Right ventricle myocardium inferior (tissue), 1 donor: Measurements from ENCODE around the gene DHRS2. TPM values are rescaled to one million over a fixed set of nuclear protein-coding genes. Genes with fewer than 3 reads are reported as not detected.
"Not testable (repeated sequence)": the region's sequence is repeated elsewhere in the genome, so short reads cannot be mapped to it uniquely, and the experiment has no call there.

Experiments used
- ATAC-seq: fragments of 200-7000 bp; cut with Tn5 transposase; one replicate; pipeline ENCODE4 v1.9.1; 2020; ENCODE audit warnings: mild to moderate bottlenecking, moderate library complexity
- DNase-seq: peaks from one replicate; pipeline ENCODE4 v3.0.0; 2021; ENCODE audit errors: missing footprints
- intact Hi-C: fragments of 100-400 bp; cut with DNase I; formaldehyde crosslinking; loops from one replicate; pipeline ENCODE4 v1.11.0; 2022
- long read RNA-seq: library from polyadenylated mRNA; unstranded; transcript quantifications from one replicate; pipeline ENCODE4 v2.0.0, GENCODE V29; 2021
- total RNA-seq: library from RNA; stranded (reverse); fragmentation: NEBNext Ultra II Directional; extraction: Animal tissue kit (Norgen Biotek cat#: 25700); gene quantifications from one replicate; pipeline ENCODE4 v1.2.1, GENCODE V29; 2021
- donor health status: DM: no; HTN: yes; CAD: no; lungs with severe emphysema.

Gene DHRS2, protein sequence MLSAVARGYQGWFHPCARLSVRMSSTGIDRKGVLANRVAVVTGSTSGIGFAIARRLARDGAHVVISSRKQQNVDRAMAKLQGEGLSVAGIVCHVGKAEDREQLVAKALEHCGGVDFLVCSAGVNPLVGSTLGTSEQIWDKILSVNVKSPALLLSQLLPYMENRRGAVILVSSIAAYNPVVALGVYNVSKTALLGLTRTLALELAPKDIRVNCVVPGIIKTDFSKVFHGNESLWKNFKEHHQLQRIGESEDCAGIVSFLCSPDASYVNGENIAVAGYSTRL
- total RNA-seq, result not detected
- long read RNA-seq, result 0 reads

DNA sequence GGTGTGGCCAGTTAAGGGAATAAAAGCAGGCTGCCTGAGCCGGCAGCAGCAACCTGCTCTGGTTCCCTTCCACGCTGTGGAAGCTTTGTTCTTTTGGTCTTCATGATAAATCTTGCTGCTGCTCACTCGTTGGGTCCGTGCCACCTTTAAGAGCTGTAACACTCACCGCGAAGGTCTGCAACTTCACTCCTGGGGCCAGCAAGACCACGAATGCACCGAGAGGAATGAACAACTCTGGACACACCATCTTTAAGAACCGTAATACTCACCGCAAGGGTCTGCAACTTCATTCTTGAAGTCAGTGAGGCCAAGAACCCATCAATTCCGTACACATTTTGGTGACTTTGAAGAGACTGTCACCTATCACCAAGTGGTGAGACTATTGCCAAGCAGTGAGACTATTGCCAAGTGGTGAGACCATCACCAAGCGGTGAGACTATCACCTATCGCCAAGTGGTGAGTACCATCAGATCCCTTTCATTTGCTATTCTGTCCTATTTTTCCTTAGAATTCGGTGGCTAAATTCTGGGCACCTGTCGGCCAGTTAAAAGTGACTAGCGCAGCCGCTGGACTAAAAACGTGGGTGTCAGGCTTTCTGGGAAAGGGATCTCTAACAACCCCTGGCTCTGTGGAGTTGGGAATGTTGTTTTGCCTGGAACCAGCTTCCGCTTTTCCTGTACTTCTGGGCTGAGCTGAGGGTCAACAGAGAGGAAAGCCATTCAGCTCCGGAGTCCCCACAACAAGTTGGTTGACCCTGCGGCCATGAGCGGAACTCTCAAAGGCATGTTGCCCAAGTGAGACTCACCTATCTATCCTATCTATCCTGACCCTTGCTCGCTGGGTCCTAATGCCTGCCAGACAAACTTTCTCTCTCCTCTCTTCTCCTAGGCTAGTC, at the start of gene DHRS2:
DHRS2 (plus strand) TSS at position 48 of the 895 bp plus-strand sequence. CDS start 2,501 bp downstream, outside the sequence.
- intact Hi-C loops, result no loop called here
- ATAC-seq, result no peak
- DNase-seq, result no peak

DNA sequence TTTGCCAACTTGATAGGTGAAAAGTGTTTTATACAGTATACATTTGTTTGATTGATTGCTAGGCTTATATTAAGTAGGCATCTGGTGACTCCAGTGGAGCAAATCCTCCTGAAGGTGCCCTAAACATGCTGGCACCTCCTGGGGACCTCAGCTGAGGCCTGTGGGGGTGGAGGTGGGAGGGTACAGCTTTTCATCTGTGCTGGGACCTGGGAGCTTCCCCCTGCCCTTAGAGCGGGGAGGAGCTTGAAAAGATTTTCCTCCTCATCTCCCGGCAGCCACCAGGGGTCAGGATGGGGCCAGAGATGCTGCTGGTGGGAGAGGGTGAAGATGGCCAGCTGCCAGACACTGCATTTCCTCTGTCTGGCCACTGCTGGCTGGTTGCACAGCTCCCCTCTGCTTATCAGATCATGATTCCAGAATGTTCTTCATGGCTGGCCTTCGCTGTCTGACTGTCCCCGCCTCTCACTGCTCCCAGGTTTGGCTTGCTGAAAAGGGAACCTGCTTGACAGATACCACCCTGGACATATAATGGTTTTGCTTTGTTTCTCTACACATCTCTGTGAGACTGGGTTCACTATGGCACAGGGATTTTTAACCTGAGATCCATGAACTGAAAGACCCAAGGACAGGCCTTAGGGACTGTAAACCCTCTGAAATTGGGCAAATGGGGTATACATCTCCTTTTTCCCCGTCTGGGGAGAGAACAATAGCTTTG, 47.1 kb upstream of the DHRS2 start:
- intact Hi-C loops, result loop anchor here (1.0 to 2.0 kb wide), 2 partner anchors 44 to 340 kb away; no protein-coding TSS in a partner anchor
- ATAC-seq, result peak; percentile 83
- DNase-seq, result peak; percentile 91

DNA sequence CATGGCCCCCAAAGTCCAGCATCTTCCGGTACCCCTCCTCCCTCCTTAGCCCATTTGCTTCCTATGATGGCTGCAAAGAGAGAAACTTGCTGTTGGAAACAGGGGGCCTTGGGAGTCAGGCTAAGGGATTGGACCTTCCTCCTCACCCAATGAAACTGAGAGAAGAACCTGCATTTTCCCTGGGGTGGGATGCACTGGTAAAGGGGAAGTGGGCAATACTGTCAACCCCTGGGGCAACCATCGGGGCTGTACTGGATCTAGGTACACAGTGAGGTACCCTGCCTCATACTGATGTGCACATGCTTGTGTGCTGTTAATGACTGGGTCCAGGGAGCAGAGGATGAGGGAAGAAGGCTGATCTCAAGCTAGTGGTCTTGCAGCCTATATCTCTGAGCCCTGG, 46.6 kb upstream of the DHRS2 start:
- DNase-seq (no peak), ATAC-seq (no peak)
- intact Hi-C loops, result loop anchor here (1.0 to 2.0 kb wide), 2 partner anchors 43 to 340 kb away; no protein-coding TSS in a partner anchor

DNA sequence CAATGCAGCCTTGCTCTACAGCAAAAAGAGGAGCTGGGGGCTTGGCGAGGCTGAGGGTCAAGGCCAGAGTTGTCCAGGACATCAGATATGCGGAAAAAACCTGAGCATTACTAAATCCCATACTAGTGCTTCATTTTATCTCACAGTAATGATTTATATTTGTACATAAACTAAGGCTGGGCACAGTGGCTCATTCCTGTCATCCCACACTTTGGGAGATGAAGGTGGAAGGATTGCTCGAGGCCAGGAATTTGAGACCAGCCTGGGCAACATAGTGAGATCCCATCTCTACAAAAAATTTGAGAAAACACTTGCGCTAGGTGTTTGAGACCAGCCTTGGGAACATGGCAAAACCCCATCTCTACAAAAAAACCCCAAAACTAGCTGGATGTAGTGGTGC, 46.0 kb upstream of the DHRS2 start:
- intact Hi-C loops, result no loop called here
- no peak for DNase-seq
- ATAC-seq, result no peak

GRCh38 chr14:23594191-23594590, 42.0 kb upstream of the DHRS2 start:
- intact Hi-C loops, DNase-seq, ATAC-seq: not testable (repeated sequence)

DNA sequence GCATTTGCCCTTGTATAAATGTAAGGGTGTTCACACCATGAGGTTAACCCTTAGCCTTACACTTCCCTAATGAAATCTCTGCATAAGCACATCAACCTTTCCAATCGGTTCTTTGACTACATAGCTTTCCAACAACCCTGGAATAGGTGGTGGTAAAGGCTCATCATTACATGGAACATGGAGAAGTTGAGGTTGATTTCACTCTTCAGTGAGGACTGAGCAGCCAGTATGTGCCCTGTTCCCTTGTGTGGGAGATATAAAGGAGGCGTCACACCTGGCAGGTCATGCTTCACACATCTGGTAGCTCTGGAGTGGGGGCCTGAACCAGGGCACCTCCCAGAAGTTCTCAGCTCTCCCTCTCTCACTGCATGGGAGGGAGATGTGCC, 35.8 kb upstream of the DHRS2 start:
- intact Hi-C loops, result no loop called here
- no peak for DNase-seq
- ATAC-seq, result no peak

GRCh38 chr14:23600806-23601205, 35.4 kb upstream of the DHRS2 start:
- intact Hi-C loops, result no loop called here
- no peak for DNase-seq
- ATAC-seq, result no peak

DNA sequence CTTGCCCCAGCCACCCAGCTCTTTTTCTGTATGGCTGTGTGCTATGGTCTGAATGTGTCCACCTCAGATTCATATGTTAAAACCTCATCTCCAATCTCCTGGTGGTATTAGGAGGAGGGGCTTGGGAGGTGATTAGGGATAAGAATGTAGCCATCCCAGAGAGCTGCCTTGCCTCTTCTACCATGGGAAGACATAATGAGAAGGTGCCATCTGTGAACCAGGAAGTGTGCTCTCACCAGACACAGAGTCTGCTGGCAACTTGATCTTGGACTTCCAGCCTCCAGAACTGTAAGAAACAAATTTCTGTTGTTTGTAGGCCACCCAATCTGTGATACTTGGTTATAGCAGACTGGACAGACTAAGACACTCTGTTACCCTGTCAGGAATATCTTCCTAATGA, 34.7 kb upstream of the DHRS2 start:
- intact Hi-C loops, result no loop called here
- DNase-seq, result no peak
- ATAC-seq, result no peak

DNA sequence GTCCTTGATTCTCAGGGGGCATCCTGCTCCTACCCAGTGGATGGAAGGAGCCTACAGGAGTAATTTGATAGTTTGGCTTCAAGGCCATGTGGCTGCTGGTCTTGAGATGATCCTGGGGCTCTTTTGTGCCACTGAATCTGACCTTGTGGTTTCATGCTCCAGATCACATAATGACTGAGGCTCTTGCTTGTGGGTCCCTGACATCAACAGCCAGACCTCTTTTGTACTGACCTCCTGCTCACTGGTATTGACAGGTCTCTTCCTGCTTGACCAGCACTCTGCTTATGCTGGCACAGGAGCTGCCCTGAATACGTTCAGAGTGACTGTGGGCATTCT, 34.4 kb upstream of the DHRS2 start:
- no peak for DNase-seq
- intact Hi-C loops, result no loop called here
- ATAC-seq, result no peak

GRCh38 chr14:23602181-23603095, 33.7 kb upstream of the DHRS2 start:
- ATAC-seq (no peak), DNase-seq (no peak)
- intact Hi-C loops, result no loop called here

GRCh38 chr14:23603103-23603502, 33.1 kb upstream of the DHRS2 start:
- no peak for DNase-seq
- no peak for ATAC-seq
- intact Hi-C loops, result no loop called here

DNA sequence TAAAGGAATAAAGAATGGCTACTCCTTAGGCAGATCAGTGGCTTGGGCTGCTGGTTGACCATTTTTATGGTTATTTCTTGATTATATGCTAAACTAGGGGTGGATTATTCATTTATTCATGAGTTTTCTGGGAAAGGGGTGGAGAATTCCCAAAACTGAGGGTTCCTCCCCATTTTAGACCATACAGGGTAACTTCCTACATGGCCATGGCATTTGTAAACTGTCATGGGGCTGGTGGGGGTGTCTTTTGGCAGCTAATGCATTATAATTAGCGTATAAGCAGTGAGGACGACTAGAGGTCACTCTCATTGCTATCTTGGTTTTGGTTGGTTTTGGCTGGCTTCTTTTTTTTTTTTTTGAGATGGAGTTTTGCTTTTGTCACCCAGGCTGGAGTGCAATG, 32.0 kb upstream of the DHRS2 start:
- no peak for DNase-seq
- ATAC-seq, result no peak
- intact Hi-C loops, result no loop called here

DNA sequence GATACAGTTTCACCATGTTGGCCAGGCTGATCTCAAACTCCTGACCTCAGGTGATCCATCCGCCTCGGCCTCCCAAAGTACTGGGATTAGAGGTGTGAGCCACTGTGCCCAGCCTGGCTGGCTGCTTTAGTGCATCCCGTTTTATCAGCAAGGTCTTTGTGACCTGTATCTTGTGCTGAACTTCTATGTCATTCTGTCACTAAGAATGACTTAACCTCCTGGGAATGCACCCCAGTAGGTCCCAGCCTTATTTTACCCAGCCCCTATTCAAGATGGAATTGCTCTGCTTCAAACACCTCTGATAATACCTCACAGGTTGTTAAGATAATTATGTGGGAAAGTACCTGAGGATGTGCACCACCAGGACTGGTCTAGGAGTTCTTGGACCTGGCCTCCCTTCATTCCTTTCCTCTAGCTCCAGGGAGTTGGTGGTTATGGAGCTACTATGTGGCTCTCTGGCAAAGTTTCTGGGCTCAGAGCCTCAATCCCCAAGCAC, 31.4 kb upstream of the DHRS2 start:
- no peak for ATAC-seq
- no peak for DNase-seq
- intact Hi-C loops, result no loop called here

DNA sequence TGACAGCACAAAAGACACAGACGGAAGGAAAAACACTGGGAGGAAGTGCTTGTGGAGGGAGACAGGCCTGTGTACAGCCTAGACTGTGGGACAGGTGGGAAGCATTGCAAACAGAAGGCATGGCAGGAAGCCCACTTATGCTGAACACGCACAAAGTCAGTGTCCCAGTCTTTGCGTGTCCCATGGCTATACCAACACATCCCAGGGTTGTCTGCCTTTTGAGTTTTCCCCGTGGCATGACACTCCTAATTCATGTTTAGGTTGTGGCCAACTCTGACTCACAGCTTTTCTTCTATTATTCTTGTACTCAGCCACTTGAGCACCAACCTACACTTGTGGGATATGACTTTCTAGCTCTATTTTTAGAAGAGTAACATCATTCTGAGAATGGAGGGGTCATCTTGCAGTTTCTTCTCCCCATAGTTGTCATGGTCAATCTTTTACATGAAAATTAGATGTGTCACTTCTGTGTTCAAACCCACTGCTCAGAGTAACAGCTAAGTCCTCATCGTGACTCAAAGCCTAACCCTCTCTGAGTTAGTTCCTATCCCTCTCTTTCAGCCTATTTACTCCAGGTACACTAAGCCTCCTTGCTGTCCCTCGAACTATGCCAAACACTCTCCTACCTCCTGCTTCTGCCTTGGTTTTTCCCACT, 30.1 kb upstream of the DHRS2 start:
- ATAC-seq, result no peak
- intact Hi-C loops, result no loop called here

DNA sequence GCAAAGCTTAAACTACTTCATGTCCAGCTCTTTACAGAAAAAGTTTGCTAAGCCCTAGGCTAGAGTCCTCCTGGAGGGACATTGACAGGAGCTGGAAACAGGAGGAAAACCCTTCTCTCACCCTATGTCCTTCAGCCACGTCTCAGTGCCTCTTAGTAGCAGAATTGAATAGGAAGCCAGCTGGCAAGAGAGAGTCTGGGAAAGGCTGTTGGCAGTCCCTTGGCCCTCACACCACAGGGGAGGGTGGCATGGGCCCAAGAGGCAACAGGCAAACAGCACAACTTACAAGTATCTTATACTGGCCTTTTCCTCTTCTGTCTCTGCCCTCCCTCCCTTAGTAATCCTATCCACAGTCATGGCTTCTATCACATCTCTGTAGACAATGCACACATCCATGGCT, 27.7 kb upstream of the DHRS2 start:
- ATAC-seq, result peak; percentile 83

More for the DNA sequence above, 30.1 kb upstream of the DHRS2 start:
- no peak for DNase-seq

GRCh38 chr14:23609001-23609400, 27.2 kb upstream of the DHRS2 start:
- no peak for ATAC-seq
- intact Hi-C loops, result no loop called here
- DNase-seq, result no peak

More for the DNA sequence above, 27.7 kb upstream of the DHRS2 start:
- no peak for DNase-seq
- intact Hi-C loops, result no loop called here

DNA sequence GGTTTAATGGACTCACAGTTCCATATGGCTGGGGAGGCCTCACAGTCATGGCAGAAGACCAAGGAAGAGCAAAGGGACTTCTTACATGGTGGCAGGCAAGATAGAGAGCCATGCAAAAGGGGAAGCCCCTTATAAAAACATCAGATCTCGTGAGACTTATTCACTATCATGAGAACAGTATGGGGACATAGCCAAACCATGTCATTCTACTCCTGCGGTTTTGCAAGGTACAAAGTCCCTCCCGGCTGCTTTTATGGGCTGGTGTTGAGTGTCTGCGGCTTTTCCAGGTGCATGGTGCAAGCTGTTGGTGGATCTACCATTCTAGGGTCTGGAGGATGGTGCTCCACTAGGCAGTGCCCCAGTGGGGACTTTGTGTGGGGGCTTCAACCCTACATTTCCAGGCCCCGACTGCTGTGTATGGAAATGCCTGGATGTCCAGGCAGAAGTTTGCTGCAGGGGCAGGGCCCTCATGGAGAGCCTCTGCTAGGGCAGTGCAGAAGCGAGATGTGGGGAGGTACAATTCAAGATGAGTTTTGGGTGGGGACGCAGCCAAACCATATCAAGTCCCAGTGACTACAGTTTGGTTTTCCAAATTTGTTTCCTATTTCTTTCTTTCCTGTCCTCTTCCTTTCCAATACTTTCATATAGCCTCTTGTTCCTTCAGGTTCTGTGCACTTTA, 26.6 kb upstream of the DHRS2 start:
- ATAC-seq, intact Hi-C loops, DNase-seq: not testable (repeated sequence)
